Peyer's patch (tissue), 4 donors: ENCODE measurements around the gene RBM48. TPM values are rescaled to one million over a fixed set of nuclear protein-coding genes. Genes with fewer than 3 reads are reported as not detected.

ENCODE experiments used
- DNase-seq, 3 donors: peaks; one replicate each; pipeline ENCODE4 v3.0.0-alpha.2; 2017 to 2019
- H3K27ac ChIP-seq, 4 donors: fragments of 200-600 bp; sonication (generic); one replicate each; pipeline ENCODE4 v1.5.1; 2016 to 2019
- H3K27me3 ChIP-seq, 2 donors: fragments of 200-600 bp; sonication (generic); one replicate each; pipeline ENCODE4 v1.5.1; 2019
- H3K36me3 ChIP-seq, 3 donors: fragments of 200-600 bp; sonication (generic); one replicate each; pipeline ENCODE4 v1.5.1; 2016 to 2019
- H3K4me1 ChIP-seq, 4 donors: fragments of 200-600 bp; sonication (generic); one replicate each; pipeline ENCODE4 v1.5.1; 2016 to 2019
- H3K4me3 ChIP-seq, 4 donors: fragments of 200-600 bp; sonication (generic); 1 replicate in 3 of 4; 2 replicates in 1 of 4; pipeline ENCODE4 v1.5.1; 2016 to 2019; ENCODE audit warnings: mild to moderate bottlenecking in 1 of 4
- H3K9me3 ChIP-seq, 4 donors: fragments of 200-600 bp; sonication (generic); one replicate each; pipeline ENCODE4 v1.5.1; 2016 to 2019; ENCODE audit warnings: mild to moderate bottlenecking in 1 of 4
- POLR2A ChIP-seq, 2 donors: fragments of 450-650 bp; IDR thresholded peaks; one replicate each; pipeline ENCODE4 v1.5.1; 2017; ENCODE audit warnings: antibody characterized with exemption in 2 of 2, mild to moderate bottlenecking in 2 of 2, moderate library complexity in 2 of 2
- total RNA-seq, 4 donors: library from RNA; depleted of rRNA; stranded (reverse); fragments of >200 nt; gene quantifications; one replicate each; pipeline ENCODE4 v1.1.0, GENCODE V29; 2016
- TF ChIP-seq, protein P1 (sequence below), 6 experiments: fragments of 450-650 bp in 4 of 6; fragments of 200-600 bp in 2 of 6; sonication (generic) in 1 of 6; IDR thresholded peaks; one replicate each; pipeline ENCODE4 v1.5.1; 2017 to 2019; ENCODE audit warnings: antibody characterized with exemption in 6 of 6, mild to moderate bottlenecking in 3 of 6, moderate library complexity in 1 of 6

RBM48 gene
- total RNA-seq, 4 donors from 2014 or later = 8.7 to 17.3 (median 11.5) TPM

DNA sequence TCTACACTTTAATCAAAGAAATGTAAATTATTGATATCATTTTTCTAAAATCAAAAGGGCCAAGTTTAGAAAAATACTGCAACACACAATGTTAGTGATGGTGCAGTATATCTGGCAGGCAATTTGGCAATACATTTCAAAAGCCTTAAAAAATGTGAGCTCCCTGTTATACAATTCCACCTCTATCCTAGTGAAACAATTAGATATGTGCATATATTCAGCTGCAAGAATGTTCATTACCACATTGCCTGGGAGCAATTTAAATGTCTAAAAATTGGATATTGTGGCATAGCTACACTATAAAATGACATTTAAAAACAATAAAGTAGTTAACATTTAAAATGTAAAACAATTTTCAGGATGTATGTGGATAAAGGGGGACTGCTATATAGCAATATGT lies 40.8 kb upstream of the RBM48 start:
- TF ChIP-seq, protein P1, sequence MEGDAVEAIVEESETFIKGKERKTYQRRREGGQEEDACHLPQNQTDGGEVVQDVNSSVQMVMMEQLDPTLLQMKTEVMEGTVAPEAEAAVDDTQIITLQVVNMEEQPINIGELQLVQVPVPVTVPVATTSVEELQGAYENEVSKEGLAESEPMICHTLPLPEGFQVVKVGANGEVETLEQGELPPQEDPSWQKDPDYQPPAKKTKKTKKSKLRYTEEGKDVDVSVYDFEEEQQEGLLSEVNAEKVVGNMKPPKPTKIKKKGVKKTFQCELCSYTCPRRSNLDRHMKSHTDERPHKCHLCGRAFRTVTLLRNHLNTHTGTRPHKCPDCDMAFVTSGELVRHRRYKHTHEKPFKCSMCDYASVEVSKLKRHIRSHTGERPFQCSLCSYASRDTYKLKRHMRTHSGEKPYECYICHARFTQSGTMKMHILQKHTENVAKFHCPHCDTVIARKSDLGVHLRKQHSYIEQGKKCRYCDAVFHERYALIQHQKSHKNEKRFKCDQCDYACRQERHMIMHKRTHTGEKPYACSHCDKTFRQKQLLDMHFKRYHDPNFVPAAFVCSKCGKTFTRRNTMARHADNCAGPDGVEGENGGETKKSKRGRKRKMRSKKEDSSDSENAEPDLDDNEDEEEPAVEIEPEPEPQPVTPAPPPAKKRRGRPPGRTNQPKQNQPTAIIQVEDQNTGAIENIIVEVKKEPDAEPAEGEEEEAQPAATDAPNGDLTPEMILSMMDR (IDR thresholded peaks at IDR 0.05) = no peak
- no peak for TF ChIP-seq POLR2A (IDR thresholded peaks at IDR 0.05)
- H3K27ac ChIP-seq = no peak overlapping the region
- peaks cover 0 to 77% (median 0%) of the 10 kb centered on the region in 3 donors for H3K36me3 ChIP-seq
- no peak for DNase-seq
- H3K27me3 ChIP-seq = no peaks in the 10 kb centered on the region
- H3K4me3 ChIP-seq = no peak overlapping the region
- no peaks in the 10 kb centered on the region for H3K4me1 ChIP-seq
- H3K9me3 ChIP-seq = no peaks in the 10 kb centered on the region

DNA sequence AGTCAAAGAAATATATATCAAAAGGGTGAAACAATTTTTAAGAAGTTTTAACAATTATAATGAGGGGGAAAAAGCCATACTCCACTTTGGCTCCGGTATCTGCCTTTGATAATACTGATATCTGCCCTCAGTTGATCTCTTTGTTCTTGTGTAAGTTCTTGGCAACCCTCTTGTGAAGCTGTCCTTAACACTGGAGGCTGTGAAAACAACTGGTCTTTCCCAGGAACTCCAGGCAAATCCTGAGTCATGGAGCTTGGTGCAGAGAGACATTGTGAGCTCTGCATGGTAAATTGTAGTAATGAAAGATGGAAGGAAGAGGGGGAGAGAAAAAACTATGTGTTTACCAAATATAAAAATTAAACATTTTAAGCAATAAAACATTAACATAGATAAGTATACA lies 39.0 kb upstream of the RBM48 start:
- Histone ChIP-seq H3K9me3 (no peaks in the 10 kb centered on the region), H3K4me3 (no peak overlapping the region), H3K27me3 (no peaks in the 10 kb centered on the region), H3K36me3 (peaks cover 0 to 92% (median 0%) of the 10 kb centered on the region in 3 donors), H3K4me1 (no peaks in the 10 kb centered on the region), H3K27ac (no peak overlapping the region)
- no peak for DNase-seq
- TF ChIP-seq, protein P1 (IDR thresholded peaks at IDR 0.05) = no peak
- no peak for TF ChIP-seq POLR2A (IDR thresholded peaks at IDR 0.05)

DNA sequence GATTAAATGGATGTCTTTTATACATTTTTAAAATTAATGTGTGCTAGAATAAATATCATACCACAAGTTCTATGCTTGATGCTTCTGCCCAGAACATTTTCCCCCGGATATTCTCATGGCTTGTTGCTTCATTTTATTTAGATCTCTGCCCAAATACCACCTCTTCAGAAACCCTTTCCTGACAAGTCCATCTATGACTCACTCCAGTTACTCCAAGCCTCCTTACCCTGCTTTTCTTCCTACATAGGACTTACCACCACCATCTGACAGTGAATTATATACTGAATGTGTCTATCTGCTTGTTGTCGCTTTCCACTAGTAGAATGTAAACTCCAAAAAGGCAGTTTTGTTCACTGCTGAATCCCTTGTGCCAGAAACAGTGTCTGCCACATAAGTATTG lies 31.7 kb upstream of the RBM48 start:
- Histone ChIP-seq H3K9me3 (no peaks in the 10 kb centered on the region), H3K4me3 (no peak overlapping the region), H3K36me3 (peaks cover 0 to 63% (median 0%) of the 10 kb centered on the region in 3 donors), H3K27me3 (no peaks in the 10 kb centered on the region), H3K27ac (no peak overlapping the region), H3K4me1 (no peaks in the 10 kb centered on the region)
- TF ChIP-seq, protein P1 (IDR thresholded peaks at IDR 0.05) = no peak
- TF ChIP-seq POLR2A (IDR thresholded peaks at IDR 0.05) = no peak
- DNase-seq = no peak

DNA sequence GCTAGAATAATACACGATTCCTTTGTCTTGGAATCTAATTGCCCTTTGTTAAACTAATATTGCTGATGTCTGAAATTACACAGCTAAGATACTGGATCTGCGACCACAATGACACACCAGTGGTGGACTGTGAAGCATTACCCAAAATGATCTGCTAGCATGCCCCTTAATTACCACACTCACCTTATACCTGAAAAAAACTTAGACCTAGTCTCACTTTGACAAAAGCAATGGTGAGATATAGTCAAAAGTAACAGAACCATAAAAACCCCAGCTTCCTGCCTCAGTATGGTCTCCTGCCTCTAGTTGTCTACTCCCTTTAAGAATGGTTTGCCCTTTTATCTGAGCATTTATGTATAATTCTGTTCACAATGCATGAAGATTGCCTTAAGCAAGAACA lies 30.0 kb upstream of the RBM48 start:
- Histone ChIP-seq H3K4me1 (no peaks in the 10 kb centered on the region), H3K36me3 (peaks cover 0 to 59% (median 0%) of the 10 kb centered on the region in 3 donors), H3K9me3 (no peaks in the 10 kb centered on the region), H3K27me3 (no peaks in the 10 kb centered on the region), H3K4me3 (no peak overlapping the region), H3K27ac (no peak overlapping the region)
- DNase-seq = no peak
- no peak for TF ChIP-seq POLR2A (IDR thresholded peaks at IDR 0.05)
- TF ChIP-seq, protein P1 (IDR thresholded peaks at IDR 0.05) = no peak

DNA sequence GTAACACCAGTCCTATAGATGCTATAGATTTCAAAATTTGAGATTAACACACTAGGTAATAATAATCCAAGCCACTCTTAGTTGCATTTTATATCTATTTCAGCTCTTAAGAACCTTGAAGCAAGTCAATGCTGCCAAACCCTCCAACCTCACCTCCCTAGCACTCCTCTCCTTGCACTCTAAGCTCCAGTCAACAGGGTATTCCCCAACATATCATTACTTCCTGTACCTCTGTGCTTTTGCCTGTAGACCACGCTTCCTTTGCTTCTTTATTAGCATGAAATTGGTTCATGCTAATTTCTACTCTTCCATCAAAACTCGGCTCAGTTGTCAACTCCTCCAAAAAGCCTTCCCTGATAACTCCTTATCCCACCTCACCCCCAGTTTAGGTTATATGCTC lies 24.8 kb upstream of the RBM48 start:
- no peaks in the 10 kb centered on the region for H3K27me3 ChIP-seq
- no peak for DNase-seq
- H3K27ac ChIP-seq = no peak overlapping the region
- no peak for TF ChIP-seq POLR2A (IDR thresholded peaks at IDR 0.05)
- TF ChIP-seq, protein P1 (IDR thresholded peaks at IDR 0.05) = no peak
- H3K9me3 ChIP-seq = no peaks in the 10 kb centered on the region
- no peak overlapping the region for H3K4me3 ChIP-seq
- peaks cover 0 to 84% (median 0%) of the 10 kb centered on the region in 3 donors for H3K36me3 ChIP-seq
- H3K4me1 ChIP-seq = no peaks in the 10 kb centered on the region

DNA sequence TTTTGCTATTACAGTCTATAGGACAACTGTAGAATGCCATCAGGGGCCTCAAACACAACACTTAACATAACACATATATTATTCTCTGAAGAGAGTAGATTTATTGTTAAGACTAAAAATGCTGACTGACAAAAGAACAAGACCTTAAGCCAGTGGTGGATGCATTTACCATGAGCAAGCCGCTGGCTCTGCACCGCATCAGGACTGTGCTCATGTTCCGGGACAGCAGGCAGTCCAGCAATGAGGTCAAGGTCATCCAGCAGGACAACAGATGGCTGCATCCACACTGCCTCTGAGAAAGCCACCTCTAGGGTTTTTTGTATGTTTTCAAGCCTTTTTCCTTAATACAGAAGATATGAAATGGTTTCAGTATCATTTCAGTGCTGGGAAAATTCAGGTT lies 24.0 kb upstream of the RBM48 start:
- H3K27me3 ChIP-seq = no peaks in the 10 kb centered on the region
- TF ChIP-seq, protein P1 (IDR thresholded peaks at IDR 0.05) = no peak
- no peak for TF ChIP-seq POLR2A (IDR thresholded peaks at IDR 0.05)
- no peaks in the 10 kb centered on the region for H3K9me3 ChIP-seq
- peaks cover 0 to 85% (median 0%) of the 10 kb centered on the region in 3 donors for H3K36me3 ChIP-seq
- no peaks in the 10 kb centered on the region for H3K4me1 ChIP-seq
- H3K4me3 ChIP-seq = no peak overlapping the region
- H3K27ac ChIP-seq = no peak overlapping the region
- no peak for DNase-seq
